Measurements from ENCODE around the gene ANTKMT. TPM values are rescaled to one million over a fixed set of nuclear protein-coding genes. Genes with fewer than 3 reads are reported as not detected.

The ANTKMT gene
- total RNA-seq, 2 experiments from 2014 or later: 21.6 to 23.2 TPM

DNA sequence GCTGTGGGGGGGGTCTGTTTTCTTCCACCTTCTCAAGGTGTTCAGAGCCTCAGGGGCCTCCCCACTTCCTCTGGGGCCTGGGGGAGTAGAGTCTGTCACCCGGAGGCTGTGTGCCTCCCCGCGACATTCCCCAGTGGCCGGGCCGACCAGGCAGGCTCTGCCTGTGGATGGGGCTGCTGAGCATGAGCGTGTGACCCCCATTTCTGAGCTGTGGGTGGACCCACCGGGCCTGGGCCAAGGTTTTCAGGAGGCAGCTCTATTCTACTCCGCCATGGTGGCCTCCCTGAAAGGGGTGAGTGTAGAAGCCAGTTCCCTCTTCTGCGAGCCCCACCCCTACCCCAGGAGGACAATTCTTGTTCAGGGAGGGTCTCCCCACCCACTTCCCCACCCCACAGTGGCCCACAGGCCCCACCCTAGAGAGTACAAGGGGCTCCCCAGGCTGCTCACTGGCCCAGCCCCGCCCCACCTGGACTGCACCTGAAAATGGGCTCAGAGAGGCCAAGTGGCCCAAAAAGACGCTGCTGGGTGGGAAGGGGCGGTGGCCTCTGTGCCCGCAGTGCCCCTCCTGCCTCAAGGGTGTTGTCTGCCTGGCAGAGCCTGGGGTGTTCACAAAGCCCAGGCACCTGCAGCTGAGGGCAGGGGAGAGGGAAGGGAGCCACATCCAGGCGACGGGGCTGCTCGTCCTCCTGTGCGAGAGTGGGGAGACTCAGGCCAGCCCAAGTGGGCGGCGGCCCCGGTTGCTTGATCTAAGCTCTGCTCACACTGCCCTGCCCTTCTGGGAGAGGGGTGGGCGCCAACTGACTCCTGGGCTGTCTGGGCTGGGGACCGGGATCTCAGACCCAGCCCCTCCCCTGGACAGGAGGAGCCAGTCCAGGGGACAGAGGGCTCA, 40.9 kb downstream of the ANTKMT start:
- POLR2A ChIA-PET: no interaction called here
- H3K9me3 Mint-ChIP-seq: no peaks in the 10 kb centered on the region
- DNase-seq (no peak), ATAC-seq (ENCODE audit: low read depth) (no peak)
- H3K27me3 Mint-ChIP-seq: no peaks in the 10 kb centered on the region
- no peak overlapping the region for H3K4me3 Mint-ChIP-seq
- peaks cover 5% of the 10 kb centered on the region for H3K4me1 Mint-ChIP-seq
- no peak overlapping the region for H3K27ac Mint-ChIP-seq
- H3K36me3 Mint-ChIP-seq: no peaks in the 10 kb centered on the region

GRCh38 chr16:762595-763268, 41.8 kb downstream of the ANTKMT start:
- DNase-seq: no peak
- H3K9me3 Mint-ChIP-seq: no peaks in the 10 kb centered on the region
- no peaks in the 10 kb centered on the region for H3K36me3 Mint-ChIP-seq
- H3K27ac Mint-ChIP-seq: no peak overlapping the region
- H3K4me1 Mint-ChIP-seq: peaks cover 2% of the 10 kb centered on the region
- no peaks in the 10 kb centered on the region for H3K27me3 Mint-ChIP-seq
- no peak for ATAC-seq (ENCODE audit: low read depth)
- no peak overlapping the region for H3K4me3 Mint-ChIP-seq
- POLR2A ChIA-PET: no interaction called here

DNA sequence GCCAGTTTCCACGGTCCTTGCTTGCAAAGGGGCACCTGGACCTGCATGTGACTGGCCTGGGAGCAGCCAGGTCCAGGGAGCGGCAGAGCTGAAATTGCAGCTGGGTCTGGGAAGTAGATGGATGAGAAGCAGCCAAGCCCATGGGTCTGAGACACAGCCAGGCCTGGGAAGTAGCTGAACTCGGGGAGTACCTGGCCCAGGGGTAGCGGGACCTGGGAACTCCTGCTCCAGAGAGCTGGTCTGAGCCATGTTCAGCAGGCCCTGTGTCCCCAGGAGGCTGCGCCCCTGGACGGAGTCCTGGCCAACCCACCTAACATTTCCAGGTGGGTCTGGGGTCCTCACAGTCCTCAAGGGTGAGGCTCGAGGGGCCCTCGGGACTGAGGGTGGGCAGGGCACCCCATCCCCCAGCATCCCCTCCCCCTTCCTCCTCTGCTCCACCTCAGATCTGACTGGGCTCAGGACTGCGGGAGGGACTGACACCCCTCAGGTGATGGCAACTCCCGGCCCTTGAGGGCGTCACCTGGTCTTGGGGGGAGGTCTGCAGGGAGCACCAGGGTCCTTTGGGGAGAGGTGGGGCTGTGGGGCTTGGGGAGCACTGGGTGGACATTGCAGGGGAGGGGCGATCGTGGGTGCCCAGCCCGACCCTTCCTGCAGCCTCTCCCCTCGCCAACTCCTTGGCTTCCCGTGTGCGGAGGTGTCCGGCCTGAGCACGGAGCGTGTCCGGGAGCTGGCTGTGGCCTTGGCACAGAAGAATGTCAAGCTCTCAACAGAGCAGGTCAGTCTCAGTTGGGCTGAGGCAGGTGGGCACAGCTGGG, 42.6 kb downstream of the ANTKMT start:
- no peak overlapping the region for H3K27ac Mint-ChIP-seq
- DNase-seq (no peak), ATAC-seq (ENCODE audit: low read depth) (no peak)
- H3K27me3 Mint-ChIP-seq: no peaks in the 10 kb centered on the region
- POLR2A ChIA-PET: no interaction called here
- H3K4me1 Mint-ChIP-seq: no peaks in the 10 kb centered on the region
- no peak overlapping the region for H3K4me3 Mint-ChIP-seq
- H3K36me3 Mint-ChIP-seq: no peaks in the 10 kb centered on the region
- no peaks in the 10 kb centered on the region for H3K9me3 Mint-ChIP-seq

DNA sequence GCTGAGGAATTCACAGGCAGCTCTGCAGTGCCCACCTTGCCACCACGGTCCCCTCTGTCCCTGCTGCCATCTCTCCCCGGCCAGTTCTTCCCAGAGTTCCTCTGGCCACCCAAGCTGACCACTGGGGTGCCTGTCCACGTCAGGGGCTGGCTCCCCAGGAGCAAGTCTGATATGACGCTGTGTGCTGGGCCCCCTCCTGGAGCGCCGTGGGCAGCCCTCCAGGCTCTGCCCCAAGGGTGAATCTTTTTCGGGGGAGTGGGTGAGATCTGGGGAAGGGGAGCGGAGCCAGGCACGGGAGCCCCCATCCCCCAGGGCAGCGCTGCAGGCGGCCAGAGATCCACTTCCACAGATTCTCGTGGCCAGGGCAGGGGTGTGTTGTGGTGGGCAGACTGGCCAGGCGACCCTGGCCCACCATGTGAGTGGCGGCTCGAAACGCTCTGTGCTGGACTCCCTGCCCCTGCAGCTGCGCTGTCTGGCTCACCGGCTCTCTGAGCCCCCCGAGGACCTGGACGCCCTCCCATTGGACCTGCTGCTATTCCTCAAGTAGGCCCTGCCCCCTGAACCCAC, 43.3 kb downstream of the ANTKMT start:
- Mint-ChIP-seq H3K9me3 (no peaks in the 10 kb centered on the region), H3K4me1 (no peaks in the 10 kb centered on the region), H3K27ac (no peak overlapping the region), H3K4me3 (no peak overlapping the region), H3K36me3 (no peaks in the 10 kb centered on the region), H3K27me3 (no peaks in the 10 kb centered on the region)
- POLR2A ChIA-PET: no interaction called here
- no peak for ATAC-seq (ENCODE audit: low read depth)
- no peak for DNase-seq

DNA sequence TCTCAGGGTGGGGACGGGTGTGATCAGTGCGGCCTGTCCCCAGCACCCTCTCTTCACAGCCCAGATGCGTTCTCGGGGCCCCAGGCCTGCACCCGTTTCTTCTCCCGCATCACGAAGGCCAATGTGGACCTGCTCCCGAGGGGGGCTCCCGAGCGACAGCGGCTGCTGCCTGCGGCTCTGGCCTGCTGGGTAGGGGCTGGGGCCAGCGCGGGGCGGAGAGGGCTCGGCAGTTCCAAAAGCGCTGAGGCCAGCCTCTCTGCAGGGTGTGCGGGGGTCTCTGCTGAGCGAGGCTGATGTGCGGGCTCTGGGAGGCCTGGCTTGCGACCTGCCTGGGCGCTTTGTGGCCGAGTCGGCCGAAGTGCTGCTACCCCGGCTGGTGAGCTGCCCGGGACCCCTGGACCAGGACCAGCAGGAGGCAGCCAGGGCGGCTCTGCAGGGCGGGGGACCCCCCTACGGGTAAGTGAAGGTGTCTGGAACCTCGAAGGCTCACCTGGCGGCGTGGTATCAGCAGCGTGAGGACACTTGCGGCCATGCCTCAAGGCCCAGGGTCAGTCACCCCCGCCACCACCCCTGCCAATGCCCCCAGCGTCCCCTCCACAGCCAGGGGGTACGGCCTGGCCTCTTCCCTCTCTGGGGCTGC, 44.0 kb downstream of the ANTKMT start:
- no peaks in the 10 kb centered on the region for H3K4me1 Mint-ChIP-seq
- H3K27me3 Mint-ChIP-seq: no peaks in the 10 kb centered on the region
- ATAC-seq (ENCODE audit: low read depth): no peak
- no peak overlapping the region for H3K4me3 Mint-ChIP-seq
- H3K27ac Mint-ChIP-seq: no peak overlapping the region
- no peak for DNase-seq
- no peaks in the 10 kb centered on the region for H3K9me3 Mint-ChIP-seq
- POLR2A ChIA-PET: no interaction called here
- no peaks in the 10 kb centered on the region for H3K36me3 Mint-ChIP-seq

DNA sequence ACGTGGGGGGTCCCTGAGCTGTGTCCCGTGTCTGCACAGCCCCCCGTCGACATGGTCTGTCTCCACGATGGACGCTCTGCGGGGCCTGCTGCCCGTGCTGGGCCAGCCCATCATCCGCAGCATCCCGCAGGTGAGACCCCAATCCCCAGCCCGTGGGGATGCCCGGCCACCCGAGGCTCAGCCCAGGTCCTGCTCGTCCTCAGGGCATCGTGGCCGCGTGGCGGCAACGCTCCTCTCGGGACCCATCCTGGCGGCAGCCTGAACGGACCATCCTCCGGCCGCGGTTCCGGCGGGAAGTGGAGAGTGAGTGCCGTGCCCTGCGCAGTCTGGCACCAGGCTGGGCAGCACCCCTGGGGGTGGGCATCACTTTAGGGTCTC, 44.5 kb downstream of the ANTKMT start:
- Mint-ChIP-seq H3K36me3 (no peaks in the 10 kb centered on the region), H3K4me1 (no peaks in the 10 kb centered on the region), H3K4me3 (no peak overlapping the region), H3K27ac (no peak overlapping the region), H3K9me3 (no peaks in the 10 kb centered on the region), H3K27me3 (no peaks in the 10 kb centered on the region)
- POLR2A ChIA-PET: no interaction called here
- DNase-seq (no peak), ATAC-seq (ENCODE audit: low read depth) (no peak)

GRCh38 chr16:766008-766819, 45.3 kb downstream of the ANTKMT start:
- no peaks in the 10 kb centered on the region for H3K36me3 Mint-ChIP-seq
- no peak overlapping the region for H3K27ac Mint-ChIP-seq
- H3K9me3 Mint-ChIP-seq: no peaks in the 10 kb centered on the region
- no peaks in the 10 kb centered on the region for H3K27me3 Mint-ChIP-seq
- no peaks in the 10 kb centered on the region for H3K4me1 Mint-ChIP-seq
- H3K4me3 Mint-ChIP-seq: no peak overlapping the region
- DNase-seq: no peak
- POLR2A ChIA-PET: no interaction called here
- ATAC-seq (ENCODE audit: low read depth): no peak

GRCh38 chr16:766820-767640, 46.1 kb downstream of the ANTKMT start:
- ATAC-seq (ENCODE audit: low read depth): no peak
- no peak overlapping the region for H3K27ac Mint-ChIP-seq
- H3K4me3 Mint-ChIP-seq: no peak overlapping the region
- no peaks in the 10 kb centered on the region for H3K36me3 Mint-ChIP-seq
- no peaks in the 10 kb centered on the region for H3K4me1 Mint-ChIP-seq
- H3K9me3 Mint-ChIP-seq: no peaks in the 10 kb centered on the region
- POLR2A ChIA-PET: no interaction called here
- H3K27me3 Mint-ChIP-seq: no peaks in the 10 kb centered on the region
- DNase-seq: peak; percentile 32

- H3K9me3 Mint-ChIP-seq: no peaks in the 10 kb centered on the region
- ATAC-seq (ENCODE audit: low read depth) (no peak), DNase-seq (no peak)
- no peaks in the 10 kb centered on the region for H3K27me3 Mint-ChIP-seq
- H3K36me3 Mint-ChIP-seq: no peaks in the 10 kb centered on the region
- H3K4me1 Mint-ChIP-seq: no peaks in the 10 kb centered on the region
- H3K4me3 Mint-ChIP-seq: no peak overlapping the region
- POLR2A ChIA-PET: no interaction called here
- H3K27ac Mint-ChIP-seq: no peak overlapping the region
Measured at GRCh38 chr16:767743-768235, 46.8 kb downstream of the ANTKMT start.

- POLR2A ChIA-PET: no interaction called here
- no peaks in the 10 kb centered on the region for H3K36me3 Mint-ChIP-seq
- H3K27me3 Mint-ChIP-seq: no peaks in the 10 kb centered on the region
- no peaks in the 10 kb centered on the region for H3K9me3 Mint-ChIP-seq
- no peaks in the 10 kb centered on the region for H3K4me1 Mint-ChIP-seq
- no peak for ATAC-seq (ENCODE audit: low read depth)
- no peak overlapping the region for H3K27ac Mint-ChIP-seq
- H3K4me3 Mint-ChIP-seq: no peak overlapping the region
- no peak for DNase-seq
Measured at GRCh38 chr16:768428-768827, 47.5 kb downstream of the ANTKMT start.

GRCh38 chr16:769184-769784, 48.3 kb downstream of the ANTKMT start:
- Mint-ChIP-seq H3K4me1 (no peaks in the 10 kb centered on the region), H3K36me3 (no peaks in the 10 kb centered on the region), H3K27me3 (no peaks in the 10 kb centered on the region), H3K4me3 (no peak overlapping the region), H3K27ac (no peak overlapping the region), H3K9me3 (no peaks in the 10 kb centered on the region)
- ATAC-seq (ENCODE audit: low read depth) (no peak), DNase-seq (no peak)
- POLR2A ChIA-PET: no interaction called here

All from activated naive CD8-positive, alpha-beta T cell treated with anti-CD3 and anti-CD28 coated beads, Interleukin-2, amount 10 ng/mL, durations not matched to agents 7 days and 5 days (primary cell).